Coronary artery (tissue), 2 donors: Measurements from ENCODE around the gene SOS2.
A peak's percentile ranks its signal among the peaks of the same experiment; 100 is the strongest.

ENCODE experiments used
- DNase-seq: peaks from one replicate; pipeline ENCODE4 v3.0.0-alpha.2; 2017; ENCODE audit warnings: low spot score
- H3K27ac ChIP-seq, 2 donors: fragments of 200-600 bp; sonication (generic); one replicate each; pipeline ENCODE4 v1.5.1; 2016 to 2019
- H3K4me3 ChIP-seq: fragments of 200-600 bp; sonication (generic); 2 replicates; pipeline ENCODE4 v1.5.1; 2016; ENCODE audit warnings: mild to moderate bottlenecking, moderate library complexity
- TF ChIP-seq, protein P1 (sequence below): fragments of 200-600 bp; sonication (generic); IDR thresholded peaks from one replicate; pipeline ENCODE4 v1.5.1; 2019; ENCODE audit warnings: antibody characterized with exemption

The SOS2 gene

DNA sequence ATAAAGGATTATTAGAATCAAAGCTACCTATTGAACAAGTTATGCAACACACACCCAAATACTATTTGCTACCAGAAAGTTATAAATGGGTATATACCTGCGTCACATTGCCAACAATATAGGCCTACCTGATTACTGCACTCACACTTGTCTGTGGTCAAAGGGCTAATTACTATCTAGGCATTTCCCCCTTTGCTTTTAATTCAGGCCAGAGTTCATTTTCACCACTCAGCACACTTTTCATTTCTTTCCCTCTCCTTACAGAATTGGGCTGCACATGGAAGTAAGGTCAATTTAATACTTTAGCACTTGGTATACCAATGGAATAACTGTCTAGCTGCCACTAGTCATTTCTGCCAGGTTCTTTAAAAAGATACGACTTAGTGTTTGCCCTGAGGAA is 1.7 kb downstream of the SOS2 start:
- DNase-seq, result no peak
- TF ChIP-seq, protein P1, sequence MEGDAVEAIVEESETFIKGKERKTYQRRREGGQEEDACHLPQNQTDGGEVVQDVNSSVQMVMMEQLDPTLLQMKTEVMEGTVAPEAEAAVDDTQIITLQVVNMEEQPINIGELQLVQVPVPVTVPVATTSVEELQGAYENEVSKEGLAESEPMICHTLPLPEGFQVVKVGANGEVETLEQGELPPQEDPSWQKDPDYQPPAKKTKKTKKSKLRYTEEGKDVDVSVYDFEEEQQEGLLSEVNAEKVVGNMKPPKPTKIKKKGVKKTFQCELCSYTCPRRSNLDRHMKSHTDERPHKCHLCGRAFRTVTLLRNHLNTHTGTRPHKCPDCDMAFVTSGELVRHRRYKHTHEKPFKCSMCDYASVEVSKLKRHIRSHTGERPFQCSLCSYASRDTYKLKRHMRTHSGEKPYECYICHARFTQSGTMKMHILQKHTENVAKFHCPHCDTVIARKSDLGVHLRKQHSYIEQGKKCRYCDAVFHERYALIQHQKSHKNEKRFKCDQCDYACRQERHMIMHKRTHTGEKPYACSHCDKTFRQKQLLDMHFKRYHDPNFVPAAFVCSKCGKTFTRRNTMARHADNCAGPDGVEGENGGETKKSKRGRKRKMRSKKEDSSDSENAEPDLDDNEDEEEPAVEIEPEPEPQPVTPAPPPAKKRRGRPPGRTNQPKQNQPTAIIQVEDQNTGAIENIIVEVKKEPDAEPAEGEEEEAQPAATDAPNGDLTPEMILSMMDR, result no peak
- H3K4me3 ChIP-seq, result peak overlapping the region; percentile 84
- peak overlapping the region in 1 of 2 donors; percentile 62 for H3K27ac ChIP-seq

GRCh38 chr14:50228313-50228712 is 3.1 kb downstream of the SOS2 start:
- no peak for DNase-seq
- TF ChIP-seq, protein P1, result no peak
- no peak overlapping the region for H3K27ac ChIP-seq
- H3K4me3 ChIP-seq, result no peak overlapping the region

GRCh38 chr14:50225974-50226297 is 5.4 kb downstream of the SOS2 start:
- H3K4me3 ChIP-seq, result peak overlapping the region; percentile 2
- TF ChIP-seq, protein P1, result no peak
- no peak for DNase-seq

GRCh38 chr14:50225067-50225973 is 6.1 kb downstream of the SOS2 start:
- TF ChIP-seq, protein P1, result no peak
- Histone ChIP-seq H3K4me3 (peak overlapping the region; percentile 2), H3K27ac (peak overlapping the region; percentile 62 to 68)
- DNase-seq, result no peak

More at GRCh38 chr14:50225974-50226297, 5.4 kb downstream of the SOS2 start:
- peak overlapping the region in 1 of 2 donors; percentile 35 for H3K27ac ChIP-seq

GRCh38 chr14:50222055-50222613 is 9.2 kb downstream of the SOS2 start:
- Histone ChIP-seq H3K4me3 (no peak overlapping the region), H3K27ac (no peak overlapping the region)
- TF ChIP-seq, protein P1, result no peak
- DNase-seq, result no peak

- TF ChIP-seq, protein P1, result no peak
- Histone ChIP-seq H3K4me3 (no peak overlapping the region), H3K27ac (no peak overlapping the region)
- DNase-seq, result no peak
Measured at GRCh38 chr14:50218501-50218900, 12.9 kb downstream of the SOS2 start.

DNA sequence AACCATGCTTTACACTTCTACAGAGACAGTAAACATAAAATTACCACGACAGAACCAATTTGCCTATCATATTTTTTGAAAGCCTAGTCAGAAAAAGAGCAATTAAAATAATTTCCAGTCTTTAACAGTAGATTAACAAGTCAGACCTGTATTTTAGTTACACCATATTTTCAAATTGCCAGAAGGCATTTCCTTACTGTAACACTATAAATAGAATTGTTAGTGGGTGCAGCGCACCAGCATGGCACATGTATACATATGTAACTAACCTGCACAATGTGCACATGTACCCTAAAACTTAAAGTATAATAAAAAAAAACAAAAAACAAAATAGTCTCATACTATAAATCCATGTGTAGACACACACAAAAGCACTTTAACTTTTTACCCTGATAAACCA is 16.0 kb downstream of the SOS2 start:
- no peak overlapping the region for H3K4me3 ChIP-seq
- TF ChIP-seq, protein P1, result no peak
- DNase-seq, result no peak
- H3K27ac ChIP-seq, result no peak overlapping the region
